NCI-H187 treated with DMSO at 0.1 percent for 48 hours (cell line): ENCODE data around the gene FAM20C.

ENCODE experiments used
- DNase-seq: peaks from one replicate; lab custom pipeline; 2025; lab: John Stamatoyannopoulos, UW

Gene FAM20C

DNA sequence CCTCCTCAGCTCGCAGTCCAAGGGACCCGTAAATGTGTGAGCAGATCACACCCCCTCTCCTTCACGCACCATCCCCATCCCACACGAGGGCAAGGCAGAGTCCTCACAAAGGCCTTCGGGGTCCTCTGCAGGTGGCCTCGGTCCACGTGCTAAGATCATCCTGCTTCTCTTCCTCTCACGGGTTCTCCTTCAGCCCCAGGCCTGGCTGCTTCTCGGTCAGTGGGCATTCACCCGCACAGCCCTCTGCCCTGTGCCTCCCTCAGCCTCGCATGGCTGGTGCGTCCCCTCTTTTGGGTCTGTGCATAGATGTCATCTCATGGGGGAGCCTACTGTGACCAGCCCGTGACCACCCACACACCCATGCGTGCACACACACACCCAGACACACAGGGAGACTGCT lies 80.3 kb downstream of the FAM20C start:
- DNase-seq, result no peak

- DNase-seq, result no peak
These were observed 81.0 kb downstream of the FAM20C start for GRCh38 chr7:273327-273726.

- no peak for DNase-seq
These were observed 81.9 kb downstream of the FAM20C start for GRCh38 chr7:274266-274665.

DNA sequence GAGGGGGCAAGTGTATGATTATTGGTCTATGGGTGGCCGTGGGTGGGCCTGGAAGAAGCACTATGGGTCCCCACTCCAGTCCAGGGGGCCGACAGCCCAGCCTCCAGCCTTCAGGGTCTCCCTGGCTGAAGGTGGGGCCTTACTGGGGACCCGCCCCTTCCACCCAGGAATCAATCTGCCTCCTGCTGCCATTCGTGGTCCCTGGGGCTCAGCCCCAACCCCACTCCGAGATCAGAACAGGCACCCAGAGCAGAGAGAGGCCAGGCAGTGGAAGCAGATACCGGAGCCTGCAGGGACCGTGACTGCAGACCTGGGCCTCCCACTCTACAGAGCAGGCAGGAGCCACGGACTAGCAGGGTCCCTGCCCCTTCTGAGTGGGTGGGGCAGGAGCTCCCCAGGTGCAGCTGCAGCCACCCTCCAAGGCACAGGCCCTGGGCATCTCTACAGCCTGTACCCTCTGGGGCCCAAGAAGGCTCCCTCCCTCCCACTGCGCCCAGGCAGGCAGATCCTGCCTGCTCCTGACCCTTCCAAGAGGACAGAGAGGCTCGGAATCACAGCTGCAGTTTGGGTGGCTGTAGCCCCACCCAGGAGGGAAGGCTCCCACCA lies 84.0 kb downstream of the FAM20C start:
- DNase-seq, result no peak

DNA sequence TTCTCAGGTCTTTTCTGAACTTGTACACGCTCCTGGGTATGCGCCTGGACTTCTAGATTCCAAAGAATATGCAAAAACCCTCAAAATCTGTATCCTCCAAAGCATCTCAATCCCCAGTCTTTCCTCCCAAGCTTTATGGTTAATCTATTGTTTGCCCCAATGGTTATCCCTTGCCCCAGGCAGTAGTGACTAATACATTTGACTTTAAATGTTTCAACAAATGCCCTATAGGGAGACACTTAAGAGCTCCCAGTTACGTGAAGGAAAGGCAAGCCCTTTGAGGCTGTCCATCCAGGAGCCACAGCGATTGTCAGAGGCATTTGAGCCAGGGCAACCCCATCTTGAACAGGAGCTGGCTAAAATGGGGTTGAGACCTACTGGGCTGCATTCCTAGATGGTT lies 84.9 kb downstream of the FAM20C start:
- no peak for DNase-seq

DNA sequence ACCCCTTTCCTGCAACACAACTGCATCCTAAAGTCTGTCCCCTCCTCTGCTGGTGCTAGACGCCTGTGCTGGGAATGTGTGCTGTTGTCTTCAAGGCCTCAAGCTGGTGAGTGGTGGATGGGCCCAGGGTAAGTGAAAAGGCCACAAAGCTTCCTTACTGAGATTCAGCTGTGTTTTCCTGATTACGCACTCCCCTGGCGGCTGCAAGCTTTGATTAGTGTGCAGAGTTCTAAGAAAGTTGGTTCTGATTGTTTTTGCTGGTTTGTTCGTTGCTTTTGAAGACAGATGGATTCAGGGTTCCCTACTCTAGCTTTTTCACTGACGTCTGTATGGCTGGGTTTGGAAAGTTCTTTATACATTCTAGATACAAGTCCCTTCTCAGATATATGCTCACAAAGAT lies 85.7 kb downstream of the FAM20C start:
- DNase-seq, result no peak

- DNase-seq, result no peak
These were observed 87.5 kb downstream of the FAM20C start for GRCh38 chr7:279821-280220.

DNA sequence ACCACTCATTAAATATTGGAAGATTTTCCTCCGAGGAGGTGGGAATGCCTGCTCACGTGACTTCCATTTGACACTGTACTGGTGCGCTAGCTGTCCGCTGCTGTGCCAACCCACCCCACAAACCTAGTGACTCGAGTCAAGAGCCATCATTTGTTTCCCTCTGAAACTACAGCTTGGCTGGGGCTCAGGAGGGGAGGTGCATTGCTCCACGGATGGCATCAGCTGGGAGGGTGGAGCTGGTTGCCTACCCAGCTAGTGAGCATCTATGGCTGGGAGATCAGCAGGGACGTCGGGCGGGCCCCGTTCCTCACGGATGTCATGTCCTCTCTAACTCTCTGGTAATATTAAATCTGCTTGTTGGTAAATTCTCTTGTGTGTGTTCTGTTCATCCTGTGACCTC lies 88.1 kb downstream of the FAM20C start:
- DNase-seq, result no peak

DNA sequence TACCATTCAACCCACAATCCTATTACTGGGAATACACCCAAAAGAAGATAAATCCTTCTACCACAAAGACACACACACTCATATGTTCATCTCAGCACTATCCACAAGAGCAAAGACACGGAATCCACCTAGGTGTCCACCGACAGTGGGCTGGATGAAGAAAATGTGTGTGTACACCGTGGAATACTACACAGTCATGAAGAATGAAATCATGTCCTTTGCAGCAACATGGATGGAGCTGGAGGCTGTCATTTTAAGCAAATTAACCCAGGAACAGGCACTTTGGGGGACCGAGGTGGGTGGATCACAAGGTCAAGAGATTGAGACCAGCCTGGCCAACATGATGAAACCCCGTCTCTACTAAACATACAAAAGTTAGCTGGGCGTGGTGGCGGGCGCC lies 89.3 kb downstream of the FAM20C start:
- no peak for DNase-seq

DNA sequence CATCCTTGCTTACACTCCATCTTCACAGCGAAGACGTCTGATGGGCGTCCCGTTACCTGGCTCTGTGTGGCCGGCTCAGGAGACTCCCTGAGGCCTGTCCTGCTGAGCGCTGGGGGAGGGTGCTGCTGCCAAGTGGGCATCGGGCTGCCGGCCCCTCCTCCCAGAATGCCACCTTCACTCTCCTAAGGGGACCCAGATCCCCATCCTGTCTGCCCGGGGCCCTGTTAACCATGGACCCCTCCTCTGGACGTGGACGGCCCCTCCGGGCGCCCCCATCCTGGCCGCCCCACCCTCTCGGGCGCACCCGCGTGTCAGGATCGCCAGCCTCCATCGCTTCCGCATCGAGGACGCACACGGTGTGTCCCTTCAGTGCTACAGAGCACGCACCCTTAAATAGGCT lies 90.2 kb downstream of the FAM20C start:
- no peak for DNase-seq

DNA sequence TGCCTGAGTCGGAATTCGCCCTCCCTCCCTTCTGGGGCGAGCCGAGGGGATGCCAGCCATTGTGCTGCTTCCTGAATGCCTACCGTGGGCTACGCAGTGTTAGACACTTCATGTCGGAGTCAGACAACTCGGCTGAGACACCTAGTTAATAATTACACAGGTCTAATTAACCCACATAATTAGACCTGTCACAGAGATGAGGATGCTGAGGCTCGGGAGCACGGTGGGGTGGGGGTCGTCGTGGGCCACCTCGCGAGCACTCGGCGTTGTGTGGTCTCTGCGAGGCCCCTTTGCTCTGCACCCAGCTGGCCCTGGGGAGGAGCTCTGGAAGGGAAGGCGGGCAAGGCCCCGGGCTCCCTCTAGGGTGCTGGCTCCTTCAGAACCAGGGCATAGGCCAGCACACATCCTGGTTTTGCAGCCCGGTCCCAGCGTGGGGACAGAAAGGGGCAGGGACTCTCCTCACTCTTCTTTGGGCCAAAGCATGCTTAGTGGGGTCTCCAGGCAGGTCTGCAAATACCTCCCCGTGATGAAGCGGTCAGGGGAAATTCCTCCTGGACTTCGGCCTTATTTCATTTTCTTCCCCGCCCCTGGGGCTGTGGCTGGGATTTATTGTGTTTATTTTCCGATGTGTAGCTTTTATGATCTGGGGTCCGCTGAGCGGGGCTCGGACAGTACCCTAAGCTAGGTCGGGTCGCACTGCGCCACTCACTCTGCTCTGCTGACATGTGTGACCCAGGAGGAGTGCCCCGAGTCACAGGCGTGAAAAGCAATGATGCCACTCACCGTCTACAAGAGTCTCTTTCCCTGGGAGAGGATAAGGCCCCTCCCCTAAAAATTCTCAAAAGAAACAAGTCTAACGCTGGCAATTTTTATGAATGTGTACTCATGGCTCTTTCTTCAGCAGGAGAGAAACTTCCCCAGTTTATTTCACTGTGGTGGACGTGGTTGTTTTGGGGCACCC lies 92.7 kb downstream of the FAM20C start:
- DNase-seq, result no peak

GRCh38 chr7:285731-286130 lies 93.4 kb downstream of the FAM20C start:
- DNase-seq, result no peak

GRCh38 chr7:286266-286665 lies 93.9 kb downstream of the FAM20C start:
- no peak for DNase-seq

- DNase-seq, result no peak
These were observed 96.3 kb downstream of the FAM20C start for GRCh38 chr7:288671-289101.

DNA sequence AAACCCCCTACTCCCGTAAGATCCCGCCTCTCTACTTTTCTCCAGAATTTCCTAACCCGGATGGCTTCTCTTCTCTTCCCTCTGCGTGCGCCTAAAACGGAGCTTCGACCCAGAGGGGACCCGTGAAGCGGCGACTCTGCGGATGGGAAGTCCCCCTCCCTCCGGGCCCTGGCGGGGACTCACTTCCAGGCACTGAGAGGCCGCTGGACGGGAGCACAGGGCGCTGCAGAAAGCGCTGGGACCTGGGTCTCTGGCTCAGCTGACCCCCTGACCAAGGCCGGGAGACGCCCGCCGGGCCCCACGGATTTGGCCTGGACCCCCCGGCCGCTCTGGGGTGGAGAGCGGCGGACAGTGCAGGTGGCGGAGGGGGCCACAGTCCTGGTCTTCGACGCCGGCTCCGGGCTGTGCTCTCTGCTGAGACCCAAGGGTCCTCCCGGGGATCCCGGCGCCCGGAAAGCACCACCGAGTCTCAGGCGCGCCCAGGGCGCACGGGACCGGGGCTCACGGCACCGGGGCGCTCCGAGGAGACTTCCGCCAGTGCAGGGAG lies 96.9 kb downstream of the FAM20C start:
- DNase-seq, result no peak

GRCh38 chr7:289756-290553 lies 97.6 kb downstream of the FAM20C start, which contains the start of gene FOXL3:
Gene FOXL3, plus strand, starts transcription at chr7:290170. Its CDS starts 0 bp downstream, at chr7:290170.
- no peak for DNase-seq

DNA sequence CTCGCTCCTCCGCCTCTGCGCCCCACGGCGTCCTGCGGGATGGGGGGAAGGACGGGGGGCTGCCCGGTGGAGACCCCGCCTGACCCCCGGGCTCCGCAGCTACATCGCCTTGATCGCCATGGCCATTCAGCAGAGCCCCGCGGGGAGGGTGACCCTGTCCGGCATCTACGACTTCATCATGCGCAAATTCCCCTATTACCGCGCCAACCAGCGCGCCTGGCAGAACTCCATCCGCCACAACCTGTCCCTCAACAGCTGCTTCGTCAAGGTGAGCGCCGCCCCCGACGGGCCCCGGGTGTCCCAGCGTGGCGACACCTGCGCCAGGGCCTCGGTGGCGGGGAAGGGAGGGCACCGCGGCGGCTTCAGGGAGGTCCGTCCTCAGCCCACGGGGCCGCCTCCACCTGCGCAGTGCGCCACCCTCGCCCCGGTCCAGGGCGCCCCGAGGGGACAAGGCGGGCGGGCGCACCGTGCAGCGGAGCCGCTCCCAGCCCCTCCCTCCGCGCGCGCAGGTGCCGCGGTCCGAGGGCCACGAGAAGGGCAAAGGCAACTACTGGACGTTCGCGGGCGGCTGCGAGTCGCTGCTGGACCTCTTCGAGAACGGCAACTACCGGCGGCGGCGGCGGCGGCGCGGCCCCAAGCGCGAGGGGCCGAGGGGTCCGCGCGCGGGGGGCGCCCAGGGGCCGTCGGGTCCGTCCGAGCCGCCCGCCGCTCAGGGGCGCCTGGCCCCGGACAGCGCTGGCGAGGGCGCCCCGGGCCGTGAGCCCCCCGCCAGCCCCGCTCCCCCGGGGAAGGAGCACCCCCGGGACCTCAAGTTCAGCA lies 98.4 kb downstream of the FAM20C start:
- no peak for DNase-seq

DNA sequence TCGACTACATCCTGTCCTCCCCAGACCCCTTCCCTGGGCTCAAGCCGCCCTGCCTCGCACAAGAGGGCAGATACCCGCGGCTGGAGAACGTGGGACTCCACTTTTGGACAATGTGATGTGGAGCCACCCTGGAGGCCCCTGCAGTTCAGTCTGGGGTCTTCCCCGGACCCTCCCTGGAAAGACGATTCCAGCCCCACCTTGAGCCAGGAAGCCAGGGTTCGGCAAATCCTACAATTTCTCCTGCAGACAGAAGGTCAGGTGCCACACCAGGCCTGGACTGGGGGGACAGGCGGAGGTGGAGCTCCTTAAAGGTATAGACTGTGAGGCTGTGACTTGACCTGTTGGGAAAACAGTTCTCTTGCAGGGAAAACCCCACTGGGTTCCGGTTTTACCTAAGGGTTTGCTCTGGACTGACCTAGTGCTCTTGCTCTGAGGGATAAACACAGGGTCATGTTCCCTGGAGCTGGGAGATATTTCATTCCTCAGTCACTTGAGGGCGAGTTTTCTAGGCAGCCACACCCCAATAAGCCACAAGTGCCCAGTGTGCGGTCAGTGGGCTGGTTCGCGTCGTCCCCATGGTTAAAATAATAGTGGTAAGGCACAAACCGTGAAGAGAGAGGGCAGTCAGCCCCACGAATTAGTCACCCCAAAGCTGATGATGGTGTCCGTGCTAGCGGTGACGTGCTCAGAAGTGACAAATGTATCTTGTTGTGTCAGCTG lies 99.2 kb downstream of the FAM20C start:
- no peak for DNase-seq

- no peak for DNase-seq
These were observed 99.9 kb downstream of the FAM20C start for GRCh38 chr7:292226-292625.

DNA sequence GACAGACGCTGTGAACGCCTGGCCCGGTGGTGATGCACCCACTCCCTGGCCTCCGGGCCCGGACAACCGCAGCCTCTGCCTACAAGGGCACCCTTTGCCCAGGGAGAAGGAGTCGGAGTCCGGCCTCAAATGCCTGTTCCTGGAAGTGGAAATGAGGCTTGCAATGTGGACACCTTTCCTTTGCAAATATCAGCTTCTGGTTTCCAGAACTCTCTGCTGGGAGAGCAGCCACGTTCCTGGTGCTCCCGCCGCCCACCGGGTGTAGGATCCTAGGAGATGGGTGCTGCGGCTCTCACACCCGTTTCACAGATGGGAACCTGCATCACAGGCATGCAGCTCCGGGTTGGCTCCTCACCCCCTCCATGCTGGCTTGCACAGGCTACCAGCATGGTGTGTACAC lies 100.5 kb downstream of the FAM20C start:
- DNase-seq, result no peak
